IMR-90 (cell line): ENCODE measurements around the gene GABARAPL1.

ENCODE experiments used
- BHLHE40 ChIP-seq: fragments of 150-350 bp; IDR thresholded peaks from 2 replicates; pipeline ENCODE4 v1.6.1; 2016; ENCODE audit warnings: mild to moderate bottlenecking, low read depth, low read length
- CEBPB ChIP-seq: IDR thresholded peaks from 2 replicates; pipeline ENCODE4 v1.6.1; 2012; ENCODE audit warnings: low read depth, low read length, improper control_type of control experiment
- CHD1 ChIP-seq: IDR thresholded peaks from 2 replicates; pipeline ENCODE4 v1.6.1; 2012; ENCODE audit warnings: low read depth, low read length, improper control_type of control experiment
- CTCF ChIP-seq: conservative IDR thresholded peaks from 2 replicates; pipeline ENCODE4 v1.5.1; 2012; ENCODE audit warnings: mild to moderate bottlenecking, low read depth, low read length, improper control_type of control experiment
- MAFK ChIP-seq: IDR thresholded peaks from 2 replicates; pipeline ENCODE4 v1.6.1; 2012; ENCODE audit warnings: low read depth, low read length, improper control_type of control experiment
- MAZ ChIP-seq: IDR thresholded peaks from 2 replicates; pipeline ENCODE4 v1.6.1; 2012; ENCODE audit warnings: low read depth, mild to moderate bottlenecking, low read length, improper control_type of control experiment, moderate library complexity, borderline replicate concordance
- MXI1 ChIP-seq: IDR thresholded peaks from 2 replicates; pipeline ENCODE4 v1.6.1; 2012; ENCODE audit warnings: low read depth, mild to moderate bottlenecking, low read length, moderate library complexity, borderline replicate concordance
- POLR2A ChIP-seq: IDR thresholded peaks from 2 replicates; pipeline ENCODE4 v1.6.1; 2012; ENCODE audit warnings: mild to moderate bottlenecking, low read depth, low read length
- RAD21 ChIP-seq: IDR thresholded peaks from 2 replicates; pipeline ENCODE4 v1.6.1; 2012; ENCODE audit warnings: low read length, improper control_type of control experiment
- RCOR1 ChIP-seq: IDR thresholded peaks from 2 replicates; pipeline ENCODE4 v1.6.1; 2012; ENCODE audit warnings: mild to moderate bottlenecking, low read length, improper control_type of control experiment; ENCODE audit not compliant: insufficient replicate concordance
- RFX5 ChIP-seq: IDR thresholded peaks from 2 replicates; pipeline ENCODE4 v1.8.0; 2012; ENCODE audit warnings: low read depth, mild to moderate bottlenecking, low read length, moderate library complexity
- SMC3 ChIP-seq: fragments of 150-350 bp; IDR thresholded peaks from 2 replicates; pipeline ENCODE4 v1.6.1; 2016; ENCODE audit warnings: low read depth, mild to moderate bottlenecking, antibody characterized with exemption, low read length, moderate library complexity
- TF ChIP-seq, protein P1 (sequence below): fragments of 150-350 bp; IDR thresholded peaks from 2 replicates; pipeline ENCODE4 v1.6.1; 2017; ENCODE audit warnings: mild to moderate bottlenecking, antibody characterized with exemption, low read length, low read depth
- TF ChIP-seq, protein P2 (sequence below): fragments of 150-350 bp; IDR thresholded peaks from 2 replicates; pipeline ENCODE4 v1.6.1; 2016; ENCODE audit warnings: low read depth, mild to moderate bottlenecking, low read length, moderate library complexity, borderline replicate concordance

DNA sequence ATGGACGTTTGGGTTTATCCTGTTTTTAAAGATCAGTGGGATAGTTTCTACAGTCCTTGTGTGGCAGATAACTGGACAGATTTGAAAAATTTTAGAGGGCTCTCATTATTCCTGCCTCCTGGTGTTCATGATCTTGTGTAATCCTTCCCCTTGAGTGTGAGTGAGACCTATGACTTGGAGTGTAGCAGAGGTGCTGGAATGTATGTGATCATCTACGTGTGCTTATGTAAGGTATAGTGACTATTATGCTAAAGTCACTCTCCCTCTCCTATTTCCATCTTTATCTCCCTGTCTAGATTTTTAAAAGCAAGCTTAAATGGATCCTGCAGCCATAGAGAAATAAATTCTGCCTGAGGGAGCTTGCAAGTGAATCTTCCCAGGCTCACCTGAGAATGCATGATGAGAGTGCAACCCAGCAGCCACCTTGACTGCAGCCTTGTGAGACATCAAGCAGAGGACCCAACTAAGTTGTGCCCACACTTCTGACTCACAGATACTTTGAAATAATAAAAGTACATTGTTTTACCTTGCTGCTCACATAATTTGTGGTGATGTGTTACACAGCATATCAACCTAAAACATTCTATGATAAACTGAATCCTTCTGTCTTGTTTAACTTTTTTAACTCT, 37.6 kb upstream of the GABARAPL1 start:
- no peak for TF ChIP-seq RAD21
- TF ChIP-seq MAFK = no peak
- TF ChIP-seq POLR2A = no peak
- TF ChIP-seq, protein P1, sequence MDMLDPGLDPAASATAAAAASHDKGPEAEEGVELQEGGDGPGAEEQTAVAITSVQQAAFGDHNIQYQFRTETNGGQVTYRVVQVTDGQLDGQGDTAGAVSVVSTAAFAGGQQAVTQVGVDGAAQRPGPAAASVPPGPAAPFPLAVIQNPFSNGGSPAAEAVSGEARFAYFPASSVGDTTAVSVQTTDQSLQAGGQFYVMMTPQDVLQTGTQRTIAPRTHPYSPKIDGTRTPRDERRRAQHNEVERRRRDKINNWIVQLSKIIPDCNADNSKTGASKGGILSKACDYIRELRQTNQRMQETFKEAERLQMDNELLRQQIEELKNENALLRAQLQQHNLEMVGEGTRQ = no peak
- TF ChIP-seq MAZ = no peak
- TF ChIP-seq CTCF = no peak
- no peak for TF ChIP-seq RFX5
- TF ChIP-seq SMC3 = no peak
- no peak for TF ChIP-seq CHD1
- TF ChIP-seq, protein P2, sequence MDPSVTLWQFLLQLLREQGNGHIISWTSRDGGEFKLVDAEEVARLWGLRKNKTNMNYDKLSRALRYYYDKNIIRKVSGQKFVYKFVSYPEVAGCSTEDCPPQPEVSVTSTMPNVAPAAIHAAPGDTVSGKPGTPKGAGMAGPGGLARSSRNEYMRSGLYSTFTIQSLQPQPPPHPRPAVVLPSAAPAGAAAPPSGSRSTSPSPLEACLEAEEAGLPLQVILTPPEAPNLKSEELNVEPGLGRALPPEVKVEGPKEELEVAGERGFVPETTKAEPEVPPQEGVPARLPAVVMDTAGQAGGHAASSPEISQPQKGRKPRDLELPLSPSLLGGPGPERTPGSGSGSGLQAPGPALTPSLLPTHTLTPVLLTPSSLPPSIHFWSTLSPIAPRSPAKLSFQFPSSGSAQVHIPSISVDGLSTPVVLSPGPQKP = no peak
- TF ChIP-seq BHLHE40 = no peak
- TF ChIP-seq CEBPB = no peak
- TF ChIP-seq MXI1 = no peak
- TF ChIP-seq RCOR1 = no peak
